HL-60 (cell line): Measurements from ENCODE around the gene NID2.

ENCODE experiments used
- DNase-seq, 2 experiments: peaks; one replicate each; pipeline ENCODE4 v3.0.0-alpha.2; 2010 to 2020; ENCODE audit warnings: low read depth in 1 of 2, low spot score in 1 of 2
- H3K27ac ChIP-seq: fragments of 250-450 bp; sonication (Bioruptor Pico); replicated peaks from 2 replicates; pipeline ENCODE4 v1.5.1; 2020; ENCODE audit warnings: mild to moderate bottlenecking, moderate library complexity
- H3K27me3 ChIP-seq: fragments of 250-450 bp; sonication (Bioruptor Pico); 2 replicates; pipeline ENCODE4 v1.5.1; 2021; ENCODE audit warnings: mild to moderate bottlenecking, moderate library complexity; ENCODE audit not compliant: insufficient read depth, poor library complexity, severe bottlenecking
- H3K4me3 ChIP-seq: replicated peaks from 2 replicates; pipeline ENCODE4 v1.5.1; 2011; ENCODE audit warnings: mild to moderate bottlenecking, control low read depth, low read length; ENCODE audit not compliant: insufficient read depth
- CTCF ChIP-seq: IDR thresholded peaks from one replicate; pipeline ENCODE4 v1.5.1; 2011; ENCODE audit warnings: low read length, control low read depth, inconsistent platforms; ENCODE audit not compliant: insufficient read depth
- GABPA ChIP-seq: IDR thresholded peaks from 2 replicates; pipeline ENCODE4 v1.6.1; 2012; ENCODE audit warnings: low read depth
- POLR2AphosphoS5 ChIP-seq: IDR thresholded peaks from 2 replicates; pipeline ENCODE4 v1.6.1; 2012; ENCODE audit warnings: low read depth
- REST ChIP-seq: IDR thresholded peaks from 2 replicates; pipeline ENCODE4 v1.6.1; 2012; ENCODE audit warnings: low read depth; ENCODE audit not compliant: insufficient replicate concordance
- SPI1 ChIP-seq: IDR thresholded peaks from 2 replicates; pipeline ENCODE4 v1.6.1; 2012; ENCODE audit warnings: low read depth, mild to moderate bottlenecking, borderline replicate concordance

NID2 gene

GRCh38 chr14:52059649-52060048, 9.2 kb downstream of the NID2 start:
- Histone ChIP-seq H3K27me3 (peaks cover 14% of the 10 kb centered on the region), H3K27ac (no peak overlapping the region), H3K4me3 (no peak overlapping the region)
- no peak for DNase-seq
- no peak for TF ChIP-seq GABPA
- no peak for TF ChIP-seq CTCF
- TF ChIP-seq REST: no peak
- no peak for TF ChIP-seq POLR2AphosphoS5
- TF ChIP-seq SPI1: no peak

GRCh38 chr14:52058341-52058740, 10.5 kb downstream of the NID2 start:
- no peak for TF ChIP-seq SPI1
- TF ChIP-seq CTCF: no peak
- H3K27ac ChIP-seq: no peak overlapping the region
- H3K27me3 ChIP-seq: peaks cover 14% of the 10 kb centered on the region
- no peak for DNase-seq
- H3K4me3 ChIP-seq: no peak overlapping the region

GRCh38 chr14:52055167-52055566, 13.7 kb downstream of the NID2 start:
- H3K27me3 ChIP-seq: peaks cover 10% of the 10 kb centered on the region
- TF ChIP-seq CTCF: no peak
- TF ChIP-seq POLR2AphosphoS5: no peak
- no peak for TF ChIP-seq REST
- TF ChIP-seq GABPA: no peak
- TF ChIP-seq SPI1: no peak
- no peak for DNase-seq
- no peak overlapping the region for H3K27ac ChIP-seq
- no peak overlapping the region for H3K4me3 ChIP-seq

GRCh38 chr14:52054678-52055077, 14.2 kb downstream of the NID2 start:
- Histone ChIP-seq H3K4me3 (no peak overlapping the region), H3K27ac (no peak overlapping the region), H3K27me3 (peaks cover 10% of the 10 kb centered on the region)
- no peak for TF ChIP-seq POLR2AphosphoS5
- TF ChIP-seq CTCF: no peak
- TF ChIP-seq SPI1: no peak
- no peak for TF ChIP-seq REST
- TF ChIP-seq GABPA: no peak
- no peak for DNase-seq
